GM04503 (cell line): Measurements from ENCODE around the gene DTD1.

Experiments
- DNase-seq: peaks from one replicate; pipeline ENCODE4 v3.0.0-alpha.2; 2012; ENCODE audit warnings: low read depth

The DTD1 gene

DNA sequence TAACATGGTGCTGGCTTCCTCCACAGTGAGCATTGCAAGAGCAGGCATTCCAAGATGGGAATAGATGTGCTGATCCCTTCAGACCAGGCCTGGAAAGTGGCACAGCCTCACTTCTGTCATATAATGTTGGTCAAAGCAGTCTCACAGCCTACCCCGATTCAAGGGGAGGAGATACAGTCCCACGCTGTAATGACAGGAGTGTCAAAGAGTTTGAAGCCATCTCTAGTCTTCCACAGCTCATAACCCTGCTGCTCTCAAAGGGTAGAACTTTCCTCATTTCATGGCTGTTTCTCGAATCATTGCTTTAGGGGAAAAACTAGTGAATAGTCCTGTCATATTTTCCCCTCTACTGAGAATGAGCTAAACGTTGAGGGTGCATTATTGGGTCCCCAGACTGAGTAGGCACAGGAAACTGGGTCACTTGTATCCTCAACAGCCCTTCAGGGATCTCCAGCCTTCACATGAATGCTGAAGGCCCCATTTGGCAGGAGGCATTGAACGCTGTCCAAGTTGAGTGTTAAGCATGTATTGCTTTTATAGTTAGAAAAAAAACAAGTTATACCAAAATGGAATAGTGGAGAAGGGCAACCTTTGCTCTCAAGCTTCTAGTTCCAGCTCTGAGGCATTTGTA, 27.3 kb downstream of the DTD1 start:
- DNase-seq: no peak

GRCh38 chr20:18621004-18621403, 33.1 kb downstream of the DTD1 start:
- DNase-seq: no peak

- no peak for DNase-seq
These were observed 35.5 kb downstream of the DTD1 start for GRCh38 chr20:18623156-18623910.

GRCh38 chr20:18624948-18625347, 37.1 kb downstream of the DTD1 start:
- DNase-seq: no peak

DNA sequence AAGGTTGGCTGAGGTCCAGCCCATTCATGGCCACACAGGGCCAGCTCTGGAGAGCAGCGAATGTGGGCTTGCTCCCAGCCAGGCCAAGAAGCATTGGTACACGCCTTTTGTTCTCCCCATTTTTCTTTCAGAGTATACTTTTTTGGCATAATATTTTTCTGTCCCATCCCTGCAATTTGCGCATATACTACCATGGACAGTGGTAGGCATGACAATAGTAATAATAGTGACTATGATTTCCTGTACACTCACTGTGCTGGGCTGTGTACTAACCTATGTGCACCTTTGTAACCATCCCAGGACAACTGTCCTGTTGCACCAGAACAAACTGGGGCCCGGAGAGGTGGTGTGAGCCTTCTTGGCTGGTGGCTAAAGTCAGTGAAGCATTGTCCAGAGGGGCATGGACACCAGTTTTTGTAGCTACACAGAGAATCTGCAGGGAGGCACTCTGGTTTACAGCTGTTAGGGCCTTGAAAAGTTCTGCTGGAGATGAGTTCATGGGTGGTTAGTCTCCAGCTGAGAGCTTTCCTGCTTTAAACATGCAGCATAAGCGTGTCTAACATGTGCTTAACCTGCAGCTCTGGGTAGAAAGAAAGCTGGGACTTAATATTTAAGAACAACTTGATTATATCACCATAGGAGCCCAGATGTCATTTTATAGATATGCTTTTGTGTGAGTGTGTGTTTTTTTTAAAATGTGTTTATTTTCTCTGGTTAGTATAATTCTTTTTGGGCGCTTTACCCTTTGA, 38.2 kb downstream of the DTD1 start:
- DNase-seq: no peak

GRCh38 chr20:18628330-18628920, 40.6 kb downstream of the DTD1 start:
- no peak for DNase-seq

DNA sequence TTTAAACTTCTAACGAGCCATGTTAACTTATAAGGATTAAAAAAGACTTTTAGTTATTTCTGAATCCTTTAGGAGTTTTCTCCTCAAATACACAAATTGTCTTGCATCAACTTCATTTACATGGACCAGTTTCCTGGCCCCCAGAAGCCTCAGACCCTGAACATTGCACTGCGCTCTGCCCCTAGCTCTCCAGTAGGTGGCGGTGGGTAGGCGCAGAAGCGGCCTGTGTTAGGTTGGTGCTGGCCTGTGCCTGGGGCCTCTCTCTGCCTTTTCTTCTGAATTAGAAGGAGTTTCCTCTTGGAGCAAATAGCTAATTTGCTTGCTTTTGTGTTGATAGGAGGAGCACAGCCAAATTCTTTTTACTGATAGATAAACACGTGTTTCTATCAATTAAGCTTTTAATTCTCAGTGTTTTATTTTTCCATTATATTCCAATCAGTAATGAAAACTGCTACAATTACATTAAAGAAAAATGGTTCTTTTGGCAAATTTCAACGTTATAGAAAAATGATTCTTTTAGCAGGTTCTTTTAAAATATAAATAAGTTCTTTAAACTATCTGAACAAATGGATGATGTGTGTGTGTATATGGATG, 44.4 kb downstream of the DTD1 start:
- DNase-seq: no peak

GRCh38 chr20:18633411-18633810, 45.6 kb downstream of the DTD1 start:
- no peak for DNase-seq

- no peak for DNase-seq
These were observed 46.6 kb downstream of the DTD1 start for GRCh38 chr20:18634501-18634900.

- DNase-seq: no peak
These were observed 47.5 kb downstream of the DTD1 start for GRCh38 chr20:18635380-18635779.

GRCh38 chr20:18637224-18637623, 49.4 kb downstream of the DTD1 start:
- DNase-seq: no peak

DNA sequence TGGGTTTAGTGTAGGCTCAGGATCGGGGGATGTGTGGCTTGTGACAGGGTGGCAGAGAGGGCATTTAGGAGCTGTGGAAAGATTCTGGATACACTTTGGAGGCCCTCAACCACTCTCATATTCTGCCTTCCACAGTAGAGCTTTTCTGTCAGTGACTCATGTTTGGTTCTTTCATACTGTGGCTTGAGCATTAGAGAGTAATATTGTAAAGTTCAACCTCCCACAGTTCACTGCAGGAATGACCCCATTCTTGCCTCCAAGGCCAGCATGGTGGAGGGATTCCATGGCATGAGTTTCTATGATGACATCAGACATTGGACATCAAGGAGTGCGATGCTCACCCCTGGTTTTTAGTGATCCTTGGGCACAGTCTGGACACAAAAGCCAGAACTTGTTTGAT, 50.9 kb downstream of the DTD1 start:
- DNase-seq: no peak

DNA sequence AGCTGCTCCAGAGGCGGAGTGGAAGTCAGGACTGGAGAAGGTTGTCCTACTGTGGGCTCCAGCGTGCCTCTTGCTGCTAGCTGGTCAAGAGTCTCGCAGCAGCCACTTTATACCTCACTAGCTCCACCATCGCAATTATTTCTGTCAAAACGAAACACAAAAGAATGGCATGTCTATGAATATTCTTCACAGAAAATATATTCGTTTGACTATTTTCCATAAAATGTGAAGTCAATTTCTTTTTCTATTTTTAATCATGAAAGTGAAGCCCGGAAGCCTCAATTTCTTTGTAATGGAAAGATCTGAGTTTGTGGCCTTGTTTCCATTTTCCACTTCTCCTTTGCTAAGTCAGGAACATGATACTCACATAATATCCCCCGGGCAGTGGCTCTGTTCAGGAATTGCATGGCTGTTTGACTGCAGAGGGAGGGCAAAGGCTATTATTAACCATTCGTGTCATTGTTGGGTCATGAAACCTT, 51.7 kb downstream of the DTD1 start:
- DNase-seq: no peak

- DNase-seq: no peak
These were observed 57.4 kb downstream of the DTD1 start for GRCh38 chr20:18645196-18645745.

- DNase-seq: no peak
These were observed 58.0 kb downstream of the DTD1 start for GRCh38 chr20:18645851-18646250.

DNA sequence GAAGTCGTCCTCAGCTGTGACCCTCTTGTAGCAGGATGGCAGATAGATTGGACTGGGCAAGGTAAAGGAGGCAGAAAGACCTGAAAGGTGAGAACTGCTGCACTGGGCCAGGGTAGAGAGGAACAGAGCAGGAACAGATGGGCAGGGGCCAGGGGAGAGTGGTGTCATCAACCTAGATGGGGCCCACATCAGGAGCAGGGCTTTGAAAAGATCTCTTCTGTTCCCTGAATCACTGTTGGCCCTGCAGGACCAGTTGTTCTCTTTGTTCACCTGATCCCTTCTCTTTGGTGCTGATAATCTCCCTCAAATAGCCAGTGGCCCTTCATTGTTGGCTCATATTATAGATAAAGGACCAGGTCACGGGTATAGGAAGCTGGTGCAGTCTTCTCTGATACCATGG, 59.9 kb downstream of the DTD1 start:
- no peak for DNase-seq

GRCh38 chr20:18650224-18650623, 62.4 kb downstream of the DTD1 start:
- DNase-seq: no peak

DNA sequence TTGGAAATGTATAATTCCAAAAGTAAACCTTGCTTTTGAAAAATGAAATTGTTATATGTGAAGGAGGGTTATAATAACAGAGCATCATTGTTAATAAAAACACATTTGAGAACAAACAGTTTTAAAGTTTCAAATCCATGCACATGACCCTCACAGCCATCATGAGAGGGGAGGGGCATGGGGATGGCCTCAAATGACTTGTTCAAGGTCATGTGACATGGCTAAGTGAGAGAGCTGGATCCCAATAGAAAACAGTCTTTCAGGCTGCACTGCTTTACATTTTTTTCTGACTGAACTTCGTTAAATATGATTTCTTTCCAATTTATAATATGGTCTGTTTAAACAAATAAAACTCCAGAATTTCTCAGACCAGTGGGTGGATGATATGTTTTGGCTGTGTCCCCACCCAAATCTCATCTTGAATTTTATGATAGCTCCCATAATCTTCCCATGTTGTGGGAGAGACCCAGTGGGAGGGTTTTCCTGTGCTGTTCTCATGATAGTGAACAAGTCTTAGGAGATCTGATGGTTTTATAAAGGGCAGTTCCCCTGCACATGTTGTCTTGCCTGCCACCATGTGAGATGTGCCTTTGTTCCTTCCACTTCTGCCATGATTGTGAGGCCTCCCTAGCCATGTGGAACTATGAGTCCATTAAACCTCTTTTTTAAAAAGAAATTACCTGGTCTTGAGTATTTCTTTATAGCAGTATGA, 66.0 kb downstream of the DTD1 start:
- no peak for DNase-seq

DNA sequence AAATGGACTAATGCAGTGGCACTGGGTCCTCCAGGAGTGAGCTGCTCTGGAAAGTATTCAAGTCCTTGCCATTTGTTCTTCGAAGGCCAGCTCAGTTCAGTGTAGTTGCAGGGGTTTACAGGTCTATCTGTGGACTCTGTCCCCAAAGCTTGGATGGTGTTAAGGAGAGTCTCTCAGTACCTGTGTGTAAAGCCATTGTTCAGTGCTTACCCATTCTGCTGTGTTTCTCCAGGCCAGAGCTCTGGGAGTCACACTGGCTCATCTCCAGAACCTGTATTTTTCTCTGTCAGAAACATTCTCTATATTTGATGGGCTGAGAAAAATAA, 66.6 kb downstream of the DTD1 start:
- DNase-seq: no peak

DNA sequence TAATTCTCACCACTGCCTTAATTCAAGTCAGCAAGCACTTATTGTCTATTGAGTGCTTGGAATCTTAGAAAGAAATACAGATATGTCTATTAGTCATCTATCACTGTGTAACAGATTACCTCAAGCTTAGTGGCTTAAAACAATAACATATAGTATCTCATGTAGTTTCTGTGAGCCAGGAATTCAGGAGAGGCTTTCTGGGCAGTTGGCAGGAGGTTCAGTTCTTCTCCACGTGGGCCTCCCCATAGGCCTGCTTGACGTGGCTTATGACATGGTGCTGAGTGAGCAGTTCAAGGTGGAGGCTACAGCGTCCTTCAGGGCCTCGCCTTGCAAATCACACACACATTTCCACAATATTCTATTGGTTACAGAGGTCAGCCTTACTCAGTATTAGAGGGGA, 69.7 kb downstream of the DTD1 start:
- DNase-seq: no peak

DNA sequence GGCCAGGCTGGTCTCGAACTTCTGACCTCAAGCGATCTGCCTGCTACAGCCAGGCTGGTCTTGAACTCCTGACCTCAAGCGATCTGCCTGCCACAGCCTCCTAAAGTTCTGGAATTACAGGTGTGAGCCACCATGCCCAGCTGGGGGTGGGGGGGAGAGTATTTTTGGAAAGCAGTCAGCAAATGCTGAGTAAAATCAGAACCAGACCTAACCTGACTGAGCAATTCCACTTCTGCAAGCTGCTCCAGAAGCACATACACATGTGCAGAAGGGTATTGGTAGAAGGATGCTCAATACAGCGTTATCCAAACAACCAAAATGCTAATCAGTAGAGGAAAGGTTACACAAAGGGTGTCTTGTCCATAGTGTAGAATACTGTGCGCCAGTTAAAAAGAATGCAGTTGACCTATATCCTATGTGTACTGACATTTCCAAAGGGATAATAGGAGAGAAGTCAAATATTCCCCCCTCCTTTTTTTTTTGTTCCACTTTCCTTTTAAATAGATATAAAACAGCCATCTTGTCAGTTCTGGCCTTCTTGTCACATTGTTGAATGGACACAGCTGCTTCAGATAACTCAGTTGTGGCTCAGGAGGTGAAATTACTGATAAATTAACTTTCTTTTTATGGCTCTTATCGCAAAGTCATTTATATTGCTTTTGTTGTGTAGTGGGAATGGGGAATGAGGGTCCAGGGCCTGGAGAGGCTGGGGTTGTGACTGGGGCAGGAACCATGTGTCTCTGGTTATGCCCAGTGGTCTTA, 74.6 kb downstream of the DTD1 start:
- no peak for DNase-seq
